LHCN-M2 (cell line): ENCODE measurements around the gene C1QTNF1. TPM values are rescaled to one million over a fixed set of nuclear protein-coding genes. Genes with fewer than 3 reads are reported as not detected.

ENCODE experiments used
- DNase-seq: peaks from one replicate; pipeline ENCODE4 v3.0.0-alpha.2; 2012; ENCODE audit warnings: low read depth
- polyA plus RNA-seq: library from polyadenylated mRNA; unstranded; fragments of >200 nt; gene quantifications from one replicate; pipeline ENCODE4 v1.2.1, GENCODE V29; 2012; ENCODE audit warnings: missing spikeins
- total RNA-seq: library from RNA; depleted of rRNA; stranded (reverse); fragments of >200 nt; gene quantifications from 2 replicates; pipeline ENCODE4 v1.2.3, GENCODE V29; 2014; rRNA removed

C1QTNF1 gene, protein sequence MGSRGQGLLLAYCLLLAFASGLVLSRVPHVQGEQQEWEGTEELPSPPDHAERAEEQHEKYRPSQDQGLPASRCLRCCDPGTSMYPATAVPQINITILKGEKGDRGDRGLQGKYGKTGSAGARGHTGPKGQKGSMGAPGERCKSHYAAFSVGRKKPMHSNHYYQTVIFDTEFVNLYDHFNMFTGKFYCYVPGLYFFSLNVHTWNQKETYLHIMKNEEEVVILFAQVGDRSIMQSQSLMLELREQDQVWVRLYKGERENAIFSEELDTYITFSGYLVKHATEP
- total RNA-seq, result 5.7 and 6.7 TPM in 2 replicates
- polyA plus RNA-seq, result 3.9 TPM

- DNase-seq, result no peak
Observed at GRCh38 chr17:79023886-79024771, at the start of gene C1QTNF1. Gene C1QTNF1 (plus strand): TSS chr17:79024169. CDS start chr17:79043969, 19,800 bp downstream.

- peak; percentile 39 for DNase-seq
Observed at GRCh38 chr17:78974635-78975591, 49.1 kb upstream of the C1QTNF1 start.

GRCh38 chr17:78976907-78977680, 46.9 kb upstream of the C1QTNF1 start:
- DNase-seq, result no peak

- no peak for DNase-seq
Observed at GRCh38 chr17:78977681-78977943, 46.4 kb upstream of the C1QTNF1 start.

DNA sequence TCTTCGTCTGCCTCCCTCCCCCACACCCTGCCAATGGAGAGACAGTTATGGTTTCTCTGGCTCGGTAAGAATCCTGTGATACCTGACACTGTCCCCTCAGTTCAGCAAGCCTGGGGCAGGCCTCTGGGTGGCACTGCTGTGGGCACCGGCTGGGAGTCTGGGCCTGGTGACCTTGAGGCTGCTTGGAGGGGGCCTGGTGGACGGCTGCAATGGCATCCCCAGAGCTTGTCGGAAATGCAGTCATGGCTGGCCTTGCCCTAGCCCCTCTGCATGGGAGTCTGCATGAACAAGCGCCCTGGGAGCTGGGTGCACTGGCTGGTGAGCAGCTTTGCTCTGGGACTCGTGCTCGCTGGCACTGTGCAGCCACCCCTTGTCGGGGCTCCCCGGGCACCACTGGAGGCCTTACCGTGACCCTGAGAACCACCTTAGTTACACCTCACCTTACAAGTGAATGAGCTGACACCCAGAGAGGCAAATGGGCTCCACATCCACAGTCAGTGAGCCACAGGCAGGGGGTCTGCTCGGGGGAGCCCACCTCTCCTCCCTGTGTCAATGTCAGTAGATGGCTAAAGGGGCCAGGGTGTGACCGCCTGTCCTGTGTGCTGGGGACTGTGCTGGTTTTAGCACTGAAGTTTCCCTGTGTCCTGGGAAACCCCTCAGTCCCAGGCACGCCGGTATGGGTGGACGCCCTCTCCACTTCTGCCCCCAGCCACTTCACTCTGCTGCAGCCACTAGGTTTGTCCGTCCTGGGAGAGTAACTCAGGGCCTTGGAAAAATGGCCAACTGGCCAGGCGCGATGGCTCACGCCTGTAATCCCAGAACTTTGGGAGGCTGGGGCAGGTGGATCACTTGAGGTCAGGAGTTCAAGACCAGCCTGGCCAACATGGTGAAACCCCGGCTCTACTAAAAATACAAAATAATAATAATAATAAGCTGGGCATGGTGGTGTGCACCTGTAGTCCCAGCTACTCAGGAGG, 45.7 kb upstream of the C1QTNF1 start:
- no peak for DNase-seq

GRCh38 chr17:78979780-78980623, 44.0 kb upstream of the C1QTNF1 start, which contains the start of gene LGALS3BP:
Gene LGALS3BP (minus strand): TSS chr17:78979923. CDS start chr17:78977191, 2,732 bp downstream.
- DNase-seq, result peak; percentile 94

DNA sequence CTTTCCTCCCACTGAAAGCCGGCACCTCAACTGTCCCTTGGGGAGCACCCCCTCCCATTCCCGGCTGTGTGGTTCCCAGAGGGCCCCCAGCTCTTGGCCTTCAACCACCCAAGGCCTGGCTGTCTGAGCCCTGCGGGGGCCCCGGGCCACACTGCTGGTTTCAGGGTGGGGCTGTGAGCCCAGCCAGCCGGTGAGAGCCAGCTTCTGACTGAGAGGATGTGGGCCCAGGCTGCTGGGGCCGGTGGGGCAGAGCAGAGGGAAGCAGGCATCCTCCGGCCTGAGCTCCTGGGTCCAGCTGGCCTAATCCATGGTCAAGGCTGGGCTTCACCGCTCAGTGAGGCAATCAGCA, 43.4 kb upstream of the C1QTNF1 start:
- DNase-seq, result no peak

DNA sequence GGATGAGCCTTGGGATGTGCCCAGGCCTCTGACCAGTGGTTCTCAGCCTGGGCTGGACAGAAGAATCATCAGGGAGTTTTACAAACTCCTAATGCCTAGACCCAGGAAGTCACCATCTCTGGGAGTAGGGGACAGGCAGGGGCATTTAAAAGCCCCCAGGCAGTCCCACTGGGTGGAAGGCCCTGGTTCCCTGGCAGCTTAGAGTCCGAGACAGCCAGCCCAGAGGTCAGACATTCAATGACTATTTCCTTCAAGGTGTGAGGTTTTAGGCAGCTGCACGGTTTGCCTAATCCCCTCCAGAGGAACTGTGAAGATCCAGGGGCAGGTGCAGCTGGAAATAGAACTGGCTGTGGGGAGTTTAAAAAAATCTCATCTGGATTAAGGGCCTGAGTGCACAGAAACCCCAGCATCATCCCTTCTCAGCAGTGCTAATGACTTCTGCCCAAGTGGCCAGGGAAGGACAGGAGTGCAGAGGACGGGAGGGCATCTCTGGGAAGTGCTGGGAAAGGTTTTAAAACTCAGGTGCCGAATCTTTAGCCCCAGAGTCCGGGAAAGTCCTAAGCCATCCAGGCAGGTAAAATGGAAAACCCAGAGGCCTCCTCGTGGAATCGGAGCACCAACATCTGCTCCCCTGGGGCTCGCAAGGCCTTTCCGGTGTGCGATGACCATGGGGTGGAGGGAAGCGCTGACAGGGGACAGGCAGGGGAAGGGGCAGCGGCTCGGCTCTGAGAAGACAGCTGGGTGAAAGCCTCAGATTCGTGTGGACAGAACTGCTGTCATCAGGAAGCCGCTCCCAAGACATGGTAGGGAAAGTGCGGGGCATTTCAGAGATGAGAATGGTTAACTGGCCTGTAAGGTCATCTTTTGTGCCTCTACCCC, 42.7 kb upstream of the C1QTNF1 start:
- no peak for DNase-seq

DNA sequence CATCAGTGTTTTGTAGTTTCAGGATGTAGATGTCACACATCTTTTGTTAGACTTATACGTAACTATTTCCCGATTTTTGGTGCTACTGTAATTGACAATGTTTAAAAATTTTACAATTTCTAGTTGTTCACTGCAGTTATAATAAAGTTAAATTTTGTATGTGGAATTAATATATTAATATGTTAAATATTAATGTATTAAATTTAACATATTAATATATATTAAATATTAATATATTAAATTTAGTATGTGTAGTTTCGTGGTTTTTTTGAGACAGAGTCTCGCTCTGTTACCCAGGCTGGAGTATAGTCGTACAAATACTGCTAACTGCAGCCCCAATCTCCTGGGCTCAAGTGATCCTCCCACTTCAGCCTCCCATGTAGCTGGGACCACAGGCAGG, 38.6 kb upstream of the C1QTNF1 start:
- DNase-seq, result no peak

DNA sequence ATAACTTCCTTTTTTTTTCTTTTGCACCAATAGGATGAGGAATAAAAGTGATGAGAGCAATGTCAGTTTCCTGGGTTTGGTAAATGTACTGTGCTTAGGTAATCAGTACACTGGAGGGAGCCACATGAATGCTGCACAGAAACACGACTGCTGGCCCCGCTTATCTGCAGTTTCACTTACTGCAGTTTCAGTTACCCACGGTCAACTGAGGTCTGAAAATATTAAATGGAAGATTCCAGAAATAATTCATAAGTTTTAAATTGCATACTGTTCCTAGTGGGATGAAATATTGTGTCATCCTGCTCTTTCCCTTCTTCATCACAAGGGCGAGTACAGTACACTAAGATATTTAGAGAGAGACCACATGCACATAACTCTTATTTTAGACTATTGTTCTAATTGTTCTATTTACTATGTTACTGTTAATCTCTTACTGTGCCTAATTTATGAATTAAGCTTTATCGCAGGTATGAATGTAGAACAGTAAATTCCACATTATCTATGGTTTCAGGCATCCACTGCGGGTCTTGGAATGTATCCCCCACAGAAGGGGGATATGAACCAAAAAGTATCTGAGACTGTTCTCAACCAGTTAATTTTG, 37.8 kb upstream of the C1QTNF1 start:
- peak; percentile 74 for DNase-seq

DNA sequence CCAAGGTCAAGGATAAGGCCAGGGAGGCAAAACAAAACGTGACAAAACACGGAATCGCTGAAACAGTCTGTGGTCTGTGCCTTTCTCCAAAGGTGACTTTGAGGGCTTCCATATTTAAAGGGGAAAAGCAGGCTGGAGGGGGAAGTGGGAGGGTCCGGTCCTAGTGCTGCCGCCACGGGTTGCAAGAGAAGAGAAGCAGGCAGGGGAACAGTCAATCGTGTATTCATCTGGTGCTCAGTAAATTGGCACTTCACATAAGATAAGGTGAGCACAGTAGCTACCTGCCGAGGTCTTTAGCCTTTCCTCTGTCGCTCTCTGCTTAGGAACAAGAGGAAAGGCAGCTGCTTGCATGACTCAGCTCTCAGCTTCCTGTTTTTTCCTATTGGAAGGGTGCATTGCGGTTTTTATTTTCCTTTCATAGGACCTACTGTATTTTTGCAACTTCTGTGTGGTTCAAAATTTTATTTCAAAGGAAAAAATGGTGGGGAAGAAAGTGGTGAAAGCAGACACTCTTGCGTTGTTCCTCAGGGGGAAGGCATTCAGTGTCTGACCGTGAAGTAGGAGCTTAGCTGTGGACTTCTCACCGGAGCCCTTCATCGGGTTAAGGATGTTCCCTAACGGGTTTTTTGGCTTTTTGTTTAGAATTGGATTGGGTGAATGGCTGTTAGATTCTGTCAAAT, 37.2 kb upstream of the C1QTNF1 start:
- DNase-seq, result peak; percentile 86

- no peak for DNase-seq
Observed at GRCh38 chr17:78988152-78988551, 35.8 kb upstream of the C1QTNF1 start.

DNA sequence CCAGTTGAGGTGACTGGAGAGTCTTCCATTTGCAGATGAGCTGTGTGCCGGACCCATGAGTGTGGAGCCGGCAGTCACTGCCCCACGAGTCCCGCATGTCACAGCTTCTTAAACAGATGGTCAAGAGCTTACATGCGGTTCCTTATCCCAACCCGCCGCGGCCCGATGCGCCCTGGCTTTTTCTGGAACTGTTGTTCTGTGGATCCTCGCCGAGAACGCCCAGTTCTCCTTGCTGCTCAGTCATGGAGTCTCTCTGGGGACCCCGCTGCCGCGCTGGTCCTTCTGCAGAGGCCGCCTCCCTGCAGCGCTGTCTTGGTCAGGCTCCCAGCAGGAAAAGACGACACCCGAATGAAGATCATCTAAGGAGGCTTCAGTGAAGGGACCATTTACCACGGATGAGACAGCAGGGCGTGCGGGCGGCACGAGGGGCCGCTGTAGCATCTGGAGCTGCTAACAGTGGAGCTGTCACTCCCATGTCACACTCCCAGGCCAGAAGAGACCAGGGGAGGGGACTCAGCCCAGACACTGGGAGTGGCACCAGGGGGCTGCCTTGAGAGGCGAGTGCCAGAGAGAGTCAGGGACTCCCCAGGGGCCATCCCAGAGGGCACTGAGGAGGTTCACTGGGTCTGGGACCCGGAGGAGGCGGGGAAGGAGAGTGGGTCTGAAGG, 33.5 kb upstream of the C1QTNF1 start:
- DNase-seq, result no peak

- DNase-seq, result no peak
Observed at GRCh38 chr17:78991017-78991738, 32.8 kb upstream of the C1QTNF1 start.

DNA sequence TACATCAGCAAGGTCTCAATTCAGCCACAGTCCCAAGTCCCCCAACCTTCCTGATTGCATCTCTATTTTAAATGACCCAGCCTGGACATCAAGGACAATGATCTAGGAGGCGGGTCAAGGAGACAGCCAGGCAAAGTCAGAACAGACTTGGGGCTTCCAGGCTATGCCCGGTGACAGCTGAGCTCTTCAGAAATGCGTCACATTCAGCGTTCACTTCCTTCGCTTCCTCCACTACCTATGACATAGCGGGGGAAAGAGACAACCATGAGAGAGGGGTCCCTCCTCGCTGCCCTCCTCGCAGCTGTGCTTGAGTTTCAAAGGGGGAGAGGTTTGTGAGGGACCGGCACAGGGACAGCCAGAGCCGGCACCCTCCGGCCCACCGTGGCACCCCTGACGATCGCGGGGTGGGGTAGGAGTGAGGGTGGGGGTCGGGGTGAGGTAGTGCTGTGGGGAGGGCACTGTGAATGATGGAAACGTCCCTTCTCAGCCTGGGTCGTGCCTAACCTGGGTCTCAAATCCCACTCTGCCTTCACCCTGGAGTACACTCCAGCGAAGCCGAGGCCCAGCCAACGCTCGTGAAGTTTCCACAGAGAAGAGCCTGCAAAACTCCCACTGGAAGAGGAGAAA, 31.9 kb upstream of the C1QTNF1 start:
- no peak for DNase-seq
